GM21528 (cell line): ENCODE data around the gene ZNF605.
"Not testable (repeated sequence)": the region's sequence is repeated elsewhere in the genome, so short reads cannot be mapped to it uniquely, and the experiment has no call there.

Source experiments
- ATAC-seq: cut with Tn5 transposase; IDR thresholded peaks from one replicate; pipeline ENCODE4 v1.9.1; 2021; ENCODE audit warnings: mild to moderate bottlenecking, moderate library complexity; ENCODE audit not compliant: unreplicated experiment, low FRiP score

ZNF605 gene

DNA sequence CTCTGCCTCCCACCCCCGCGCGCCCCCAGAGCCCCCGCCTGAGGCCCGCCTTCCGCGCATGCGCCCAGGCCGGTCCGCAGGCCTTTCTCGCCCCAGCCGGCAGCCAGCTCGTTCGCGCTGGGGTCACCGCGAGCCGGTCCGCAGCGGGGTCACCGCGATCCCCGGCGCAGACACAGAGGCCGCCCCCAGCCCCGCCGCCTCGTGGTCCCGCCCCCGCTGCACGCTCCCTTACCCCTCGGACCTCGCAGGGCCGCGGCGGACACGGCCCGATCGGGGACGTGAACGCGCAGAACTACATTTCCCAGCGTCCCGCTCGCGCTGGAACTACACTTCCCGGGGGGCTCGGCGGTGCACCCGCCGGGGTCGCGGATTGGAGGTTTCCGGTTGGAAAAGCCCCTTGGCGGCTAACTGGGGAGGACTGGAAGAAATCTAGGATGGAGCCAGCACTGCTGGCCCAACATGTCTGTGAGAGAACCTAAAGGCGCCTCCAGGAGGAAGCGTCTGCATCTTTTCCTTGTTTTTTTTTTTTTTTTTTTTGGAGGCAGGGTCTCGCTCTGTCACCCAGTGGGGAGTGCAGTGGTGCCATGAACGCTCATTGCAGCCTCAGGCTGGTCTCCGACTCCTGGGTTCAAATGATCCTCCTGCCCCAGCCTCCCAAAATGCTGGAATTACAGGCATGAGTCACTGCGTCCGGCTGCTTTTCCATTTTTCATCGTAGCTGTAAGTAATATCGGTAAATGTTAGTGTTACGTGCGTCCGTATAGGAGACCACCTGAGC lies at the start of gene ZNF605:
ZNF605 (minus strand) TSS at position 296 of the 778 bp plus-strand sequence. CDS start 10,671 bp downstream, outside the sequence.
- ATAC-seq: peak; percentile 94

DNA sequence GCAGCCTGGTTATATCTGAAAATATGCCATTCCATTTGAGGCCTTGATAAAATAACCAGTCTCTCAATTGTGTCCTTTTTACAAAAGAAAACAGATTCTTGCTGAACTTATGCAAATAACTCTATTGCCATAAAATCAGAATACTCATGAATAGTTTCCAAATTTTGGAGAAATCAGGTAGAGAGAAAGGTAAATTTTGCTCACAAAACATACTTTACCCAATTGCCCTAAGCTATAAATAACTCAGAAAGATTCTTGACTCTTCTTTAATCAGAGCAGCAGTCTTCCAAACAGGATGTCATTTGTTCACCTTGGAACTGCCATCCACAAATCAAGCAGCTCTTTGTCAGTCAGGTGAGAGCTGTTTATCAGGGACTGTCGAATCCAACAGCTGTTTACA lies 42.6 kb upstream of the ZNF605 start:
- ATAC-seq: no peak

DNA sequence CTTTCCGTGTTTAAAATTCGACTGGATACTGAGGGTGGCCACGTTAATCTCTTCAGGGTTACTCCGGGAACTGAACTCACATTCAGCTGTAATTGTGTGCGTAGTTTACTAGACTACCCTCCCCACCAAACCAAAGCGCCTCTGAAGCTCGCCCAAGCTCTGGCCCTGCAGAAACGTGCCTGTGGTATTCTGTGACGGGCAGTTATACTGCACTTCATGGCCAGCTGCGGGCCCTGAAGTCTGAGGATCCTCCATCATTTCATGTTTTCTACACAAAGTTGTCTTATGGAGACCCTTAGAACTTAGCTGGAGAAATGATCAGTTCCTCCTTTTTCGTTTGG lies 30.7 kb upstream of the ZNF605 start:
- ATAC-seq: no peak

DNA sequence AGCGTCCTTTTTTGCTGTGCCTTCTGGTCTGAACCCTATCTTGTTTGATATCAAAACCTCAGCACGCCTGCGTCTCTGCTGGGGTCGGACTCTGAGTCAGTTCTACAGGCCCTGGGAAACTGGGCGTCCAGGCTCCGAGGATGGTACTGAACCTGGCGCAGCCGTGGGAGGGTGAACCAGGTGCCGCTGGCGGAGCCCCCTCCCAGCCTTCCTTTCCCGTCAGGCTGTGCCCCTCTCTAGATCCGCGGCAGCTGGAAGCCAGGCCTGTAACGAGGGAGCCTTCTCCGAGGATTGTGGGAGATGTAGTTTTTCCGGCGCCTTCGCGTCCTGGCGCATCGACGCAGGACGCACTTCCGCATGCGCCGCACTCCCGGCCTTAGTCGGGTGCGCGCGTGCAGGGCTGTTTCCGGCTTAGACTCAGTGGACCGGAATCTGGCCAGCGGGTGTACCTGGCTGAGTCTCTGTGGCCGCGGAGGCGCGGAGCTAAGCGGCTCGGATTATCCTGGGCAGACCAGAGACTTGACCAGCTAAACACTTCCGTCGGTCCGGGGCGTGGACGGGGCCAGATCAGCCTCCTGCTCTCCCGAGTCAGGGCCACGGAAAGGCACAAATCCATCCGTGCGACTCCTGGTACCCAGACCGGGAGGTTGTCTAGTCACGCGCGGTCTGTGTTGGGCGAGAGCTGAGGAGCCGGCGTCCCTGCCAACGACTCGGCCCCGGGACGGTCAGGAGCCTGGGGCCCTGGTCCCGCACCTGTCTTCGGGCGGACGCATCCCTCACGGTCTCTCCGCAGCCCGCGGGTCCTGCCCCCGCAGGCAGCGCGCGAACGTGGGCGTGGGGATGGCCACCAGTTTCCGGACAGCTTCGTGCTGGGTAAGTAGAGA lies 30.1 kb upstream of the ZNF605 start, which contains the start of gene ZNF26:
ZNF26 (plus strand) TSS at position 367 of the 884 bp plus-strand sequence; CDS start at position 841, 474 bp downstream.
- peak; percentile 95 for ATAC-seq

DNA sequence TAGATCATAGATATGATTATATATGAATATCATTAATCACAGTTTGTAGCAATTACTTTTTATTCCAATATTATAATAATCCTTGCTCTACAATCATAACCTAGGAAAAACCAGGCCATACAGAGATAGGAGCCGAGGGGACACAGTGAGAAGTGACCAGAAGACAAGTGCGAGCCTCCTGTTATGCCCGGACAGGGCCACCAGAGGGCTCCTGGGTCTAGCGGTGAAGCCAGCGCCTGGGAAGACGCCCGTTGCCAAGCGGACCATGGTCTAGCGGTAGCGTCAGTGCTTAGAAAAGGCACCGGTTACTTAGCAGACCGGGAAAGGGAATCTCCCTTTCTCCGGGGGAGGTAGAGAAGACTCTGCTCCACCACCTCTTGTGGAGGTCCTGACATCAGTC lies 20.8 kb upstream of the ZNF605 start:
- ATAC-seq: not testable (repeated sequence)

DNA sequence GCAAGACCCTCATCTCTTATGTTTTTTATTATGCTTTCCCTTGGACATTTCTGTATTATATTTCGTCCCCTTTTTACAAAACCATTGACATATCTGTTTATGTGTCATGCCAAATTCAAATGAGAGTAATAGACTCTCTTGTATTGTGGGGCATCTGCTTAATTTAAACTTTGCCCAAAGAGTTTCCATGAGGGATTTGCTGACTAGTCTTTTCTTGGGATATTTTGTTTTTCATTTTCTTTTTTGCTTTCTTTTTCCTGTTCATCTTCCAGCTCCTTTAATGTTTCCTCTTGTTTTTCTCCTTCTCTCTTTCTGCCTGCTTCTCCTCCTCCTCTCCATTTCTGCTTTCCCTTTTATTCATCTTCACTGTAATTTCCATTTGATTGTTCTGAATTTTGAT lies 16.3 kb upstream of the ZNF605 start:
- no peak for ATAC-seq

DNA sequence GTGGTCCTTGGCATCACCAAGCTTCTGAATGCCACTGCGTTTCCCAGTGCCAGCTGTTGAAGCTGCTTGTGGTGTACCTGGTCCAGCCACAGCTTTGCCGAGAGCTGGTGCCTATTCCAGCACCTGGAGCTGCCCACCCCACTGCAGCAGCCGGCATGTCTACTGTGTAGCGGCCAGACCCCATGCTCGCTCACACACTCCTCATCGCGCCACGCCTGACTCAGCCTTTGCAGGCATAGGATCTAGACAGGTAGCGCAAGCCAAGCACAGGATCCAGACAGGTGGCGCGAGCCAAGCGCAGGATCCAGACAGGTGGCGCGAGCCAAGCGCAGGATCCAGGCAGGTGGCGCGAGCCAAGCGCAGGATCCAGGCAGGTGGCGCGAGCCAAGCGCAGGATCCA lies 11.6 kb upstream of the ZNF605 start:
- no peak for ATAC-seq

DNA sequence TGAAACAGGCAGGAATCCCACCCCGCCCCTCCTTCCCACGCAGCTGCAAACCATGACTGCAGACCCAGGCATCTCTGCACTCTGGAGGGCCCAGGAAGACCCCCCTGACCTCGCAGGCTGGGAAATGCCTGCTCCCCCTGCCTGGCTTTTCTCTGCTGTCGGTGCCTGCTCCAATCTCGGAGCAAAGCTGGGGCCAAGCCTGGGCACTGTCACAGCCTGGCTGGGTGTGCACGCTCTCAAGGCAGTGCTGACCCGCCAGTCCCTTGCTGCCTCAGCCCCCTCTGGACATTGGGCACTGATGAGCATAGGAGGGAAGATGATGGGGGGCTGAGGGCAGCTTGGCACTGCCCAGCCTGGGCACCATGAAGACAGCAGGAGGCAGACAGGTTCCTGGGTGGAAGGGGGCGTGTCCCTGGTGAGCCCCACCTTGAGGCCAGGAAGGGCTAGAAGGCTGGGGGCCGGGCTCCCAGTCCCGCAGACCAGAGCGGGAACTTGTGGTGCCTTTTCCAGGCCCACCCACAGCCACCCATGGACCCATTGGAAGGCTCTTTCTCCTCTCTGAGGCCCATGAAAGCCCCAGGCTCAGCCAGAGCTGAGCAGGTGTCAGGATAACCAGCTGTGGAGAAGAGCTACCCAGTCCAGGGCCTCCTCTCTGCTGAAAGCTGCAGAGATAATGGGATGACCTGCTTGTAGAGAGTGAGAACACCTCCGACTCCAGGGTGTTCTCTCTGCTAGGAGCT lies 10.7 kb upstream of the ZNF605 start:
- no peak for ATAC-seq

DNA sequence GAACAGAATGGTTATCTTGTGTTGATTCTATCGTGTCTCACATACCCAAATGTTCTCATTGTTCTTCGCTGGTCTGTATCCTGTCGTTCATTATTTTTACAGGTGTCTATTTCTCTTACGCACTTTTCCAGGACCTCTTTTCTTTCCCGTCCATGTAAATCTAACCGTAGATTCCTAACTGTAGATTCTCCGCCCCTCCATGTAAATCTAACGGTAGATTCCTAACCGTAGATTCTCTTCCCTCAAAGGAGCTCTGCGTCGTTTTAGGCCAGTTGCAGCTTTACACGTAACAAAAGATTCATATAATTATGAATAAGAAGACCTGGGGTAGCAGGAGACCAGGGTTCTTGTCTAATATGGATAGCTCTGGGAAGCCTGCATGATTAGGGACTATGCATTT lies 9.7 kb upstream of the ZNF605 start:
- ATAC-seq: no peak

DNA sequence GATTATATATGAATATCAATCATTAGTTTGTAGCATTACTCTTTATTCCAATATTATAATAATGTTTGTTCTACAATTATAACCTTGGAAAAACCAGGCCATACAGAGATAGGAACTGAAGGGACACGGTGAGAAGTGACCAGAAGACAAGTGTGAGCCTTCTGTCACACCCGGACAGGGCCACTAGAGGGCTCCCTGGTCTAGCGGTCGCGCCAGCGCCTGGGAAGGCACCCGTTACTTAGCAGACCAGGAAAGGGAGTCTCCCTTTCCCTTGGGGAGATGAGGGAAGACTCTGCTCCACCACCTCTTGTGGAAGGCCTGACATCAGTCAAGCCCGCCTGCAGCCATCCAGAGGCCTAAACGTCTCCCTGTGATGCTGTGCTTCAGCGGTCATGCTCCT lies 7.8 kb upstream of the ZNF605 start:
- not testable (repeated sequence) for ATAC-seq

DNA sequence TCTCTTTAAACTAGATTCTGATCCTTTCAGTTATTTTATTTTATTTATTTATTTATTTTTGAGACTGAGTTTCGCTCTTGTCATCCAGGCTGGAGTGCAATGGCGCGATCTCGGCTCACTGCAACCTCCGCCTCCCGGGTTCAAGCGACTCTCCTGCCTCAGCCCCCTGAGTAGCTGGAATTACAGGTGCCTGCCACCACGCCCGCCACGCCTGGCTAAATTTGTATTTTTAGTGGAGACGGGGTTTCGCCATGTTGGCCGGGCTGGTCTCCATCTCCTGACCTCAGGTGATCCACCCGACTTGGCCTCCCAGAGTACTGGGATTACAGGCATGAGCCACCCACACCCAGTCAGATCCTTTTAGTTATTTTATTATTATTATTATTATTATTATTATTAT lies 5.7 kb upstream of the ZNF605 start:
- ATAC-seq: not testable (repeated sequence)

DNA sequence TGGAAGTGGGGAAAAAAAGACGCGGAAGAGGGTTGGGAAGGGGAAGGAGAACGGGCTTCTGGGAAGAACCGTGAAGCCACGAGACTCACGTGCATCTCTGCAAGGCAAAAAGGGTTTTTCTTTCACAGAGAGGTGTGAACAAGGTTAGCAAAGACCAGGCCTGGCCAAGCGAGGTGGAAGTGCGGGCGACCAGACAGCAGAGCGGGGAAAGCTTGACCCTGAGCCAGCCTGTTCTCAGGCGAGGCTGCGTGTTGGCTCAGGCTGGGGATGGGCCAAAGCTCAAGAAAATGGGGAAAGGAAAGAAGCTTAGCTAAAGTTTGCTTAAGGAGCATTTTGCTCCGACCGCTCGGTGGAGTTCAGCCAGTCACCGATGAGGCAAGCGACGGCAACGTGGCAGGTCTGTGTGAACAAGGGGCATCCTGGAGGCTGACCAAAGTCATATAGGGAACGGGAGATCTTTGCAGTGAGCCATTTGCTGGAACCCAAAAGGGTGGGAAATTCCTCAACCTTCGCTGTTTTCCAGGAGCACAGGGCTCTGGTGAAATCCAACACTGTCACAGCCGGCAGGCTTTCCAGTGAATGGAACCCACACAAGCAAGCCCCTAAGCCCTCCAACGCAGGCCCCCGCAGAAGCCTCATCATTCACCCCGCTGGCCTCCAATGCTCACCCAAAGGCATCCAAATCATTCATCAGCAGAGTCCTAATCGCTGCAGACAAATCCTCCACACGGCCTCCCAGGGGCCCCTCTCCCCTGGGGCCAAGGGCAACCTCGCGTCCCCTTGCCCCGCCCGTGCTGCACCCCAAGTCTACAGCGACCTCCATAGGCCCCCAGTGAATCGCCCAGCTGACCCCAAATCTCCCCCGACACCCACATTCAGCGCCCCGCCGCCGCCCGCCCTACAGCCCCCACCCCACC lies 754 bp downstream of the ZNF605 start:
- peak; percentile 21 for ATAC-seq

DNA sequence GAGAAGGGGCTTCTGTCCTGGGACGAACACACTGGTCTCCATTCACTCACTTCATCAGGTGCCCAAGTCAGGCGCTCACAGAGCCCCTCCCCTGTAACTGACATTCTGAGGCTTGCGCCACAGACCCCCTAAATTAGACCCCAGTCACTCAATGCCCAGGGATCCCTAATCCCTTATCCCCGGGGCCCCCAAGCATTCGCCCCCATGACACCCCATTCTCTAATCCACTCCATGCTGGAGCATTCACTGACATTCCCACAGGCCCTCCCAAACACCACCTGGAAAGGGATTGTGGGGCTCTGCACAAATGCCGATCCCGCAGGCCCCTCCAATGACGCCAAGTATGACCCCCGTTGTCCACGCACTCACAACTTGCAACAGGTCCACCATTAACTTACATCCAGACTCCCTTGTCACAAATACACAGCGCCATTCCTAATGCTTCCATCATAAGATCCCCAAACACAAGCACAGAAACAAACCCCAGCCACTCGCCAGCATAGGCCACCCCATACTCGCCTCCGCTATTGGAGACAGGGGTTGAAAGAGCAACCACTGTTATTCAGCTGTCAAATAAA lies 1.5 kb downstream of the ZNF605 start:
- no peak for ATAC-seq

DNA sequence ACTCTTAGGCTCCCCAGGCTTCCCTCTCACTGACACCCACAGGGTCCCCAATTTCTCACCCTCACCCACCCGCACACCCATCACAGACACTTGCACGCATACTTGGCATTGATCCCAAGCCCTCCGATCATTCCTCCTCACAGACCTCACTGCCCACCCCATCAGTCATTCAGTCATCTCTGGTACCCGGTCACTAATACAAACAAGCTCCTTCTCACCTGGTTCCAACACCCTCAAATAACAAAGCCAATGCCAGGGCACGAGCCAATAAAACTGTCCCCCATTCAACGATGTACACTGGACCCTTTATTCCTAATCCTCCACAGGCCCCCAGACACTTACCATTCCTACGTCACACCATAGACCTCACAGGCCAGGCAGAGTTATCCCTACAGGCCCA lies 2.3 kb downstream of the ZNF605 start:
- ATAC-seq: no peak

DNA sequence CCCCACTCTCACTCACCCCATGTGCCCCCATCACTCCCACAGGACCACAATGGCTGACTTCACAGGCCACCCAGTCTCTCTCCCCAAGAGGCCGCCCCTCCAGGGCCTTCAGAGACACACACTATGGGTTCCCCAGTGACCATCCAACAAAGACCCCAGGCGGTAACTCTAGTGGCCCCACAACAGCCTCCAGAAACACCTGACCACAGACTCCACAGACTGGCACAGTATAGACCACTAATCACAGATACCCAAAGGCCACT lies 3.0 kb downstream of the ZNF605 start:
- ATAC-seq: no peak

DNA sequence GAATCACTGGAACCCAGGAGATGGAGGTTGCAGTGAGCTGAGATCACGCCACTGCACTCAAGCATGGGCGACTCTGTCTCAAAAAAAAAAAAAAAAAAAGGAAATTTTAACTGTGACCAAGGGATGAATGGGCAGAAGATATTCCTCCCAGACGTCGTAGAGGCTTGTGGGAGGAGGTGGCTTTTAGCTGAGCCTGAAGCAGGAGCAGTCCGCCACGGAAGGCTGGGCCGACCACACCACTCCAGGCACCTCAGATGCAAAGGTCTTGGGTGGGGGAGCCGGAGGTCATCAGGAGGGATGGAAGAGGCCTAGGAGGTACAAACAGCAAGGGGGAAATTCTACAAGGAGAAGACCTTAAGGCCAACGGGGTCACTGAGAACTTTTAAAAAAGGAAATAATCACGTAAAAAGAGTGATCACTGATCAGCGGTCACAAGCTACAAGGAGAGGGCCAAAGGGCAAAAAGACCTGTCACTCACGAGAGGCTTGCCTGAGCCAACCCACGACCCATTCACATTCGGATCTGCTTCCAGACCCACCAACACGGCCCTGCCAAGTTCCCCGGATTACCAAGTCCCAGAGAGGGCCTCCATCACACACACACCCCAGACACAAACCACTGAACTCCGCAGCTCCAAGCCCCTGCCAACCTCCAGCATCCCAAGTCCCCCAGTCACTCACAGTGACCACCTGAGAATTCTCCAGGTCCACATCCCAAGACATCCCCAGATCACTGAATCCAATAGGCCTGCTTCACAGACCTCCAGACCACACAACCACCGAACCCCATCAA lies 3.5 kb downstream of the ZNF605 start:
- ATAC-seq: no peak

DNA sequence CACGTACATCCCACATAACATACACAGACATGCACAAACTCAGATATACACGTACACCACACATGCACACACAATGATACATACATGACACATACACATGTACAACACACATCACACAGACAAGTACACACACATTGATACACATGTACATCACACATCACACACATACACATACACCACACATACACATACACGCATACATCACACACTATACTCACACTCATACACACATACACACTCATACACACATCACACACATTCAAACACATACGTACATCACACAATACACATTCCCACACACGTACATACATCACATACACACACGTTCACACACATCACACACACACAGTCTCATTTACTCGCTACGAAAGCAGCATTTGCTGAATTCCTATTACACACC lies 4.5 kb downstream of the ZNF605 start:
- no peak for ATAC-seq

DNA sequence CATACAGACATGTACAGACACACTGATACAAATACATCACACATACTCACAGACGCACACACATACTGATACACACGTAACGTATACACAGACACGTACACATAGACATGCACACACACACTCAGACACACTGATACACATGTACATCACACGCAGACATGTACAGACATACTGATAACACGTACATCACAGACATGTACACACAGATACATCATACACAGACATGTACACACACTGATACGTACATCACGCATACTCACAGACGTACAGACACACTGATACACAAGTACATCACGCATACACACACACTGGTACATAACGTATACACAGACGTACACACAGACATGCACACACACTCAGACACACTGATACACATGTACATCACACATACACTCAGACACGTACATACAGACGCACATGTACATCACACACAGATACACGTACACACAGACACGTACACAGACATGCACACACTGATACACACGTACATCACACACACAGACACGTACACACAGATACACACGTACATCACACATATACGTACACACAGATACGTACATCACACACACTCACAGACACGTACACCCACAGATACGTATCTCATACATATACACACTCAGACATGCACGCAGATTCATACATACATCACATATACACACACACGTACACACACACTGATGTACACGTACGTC lies 5.1 kb downstream of the ZNF605 start:
- ATAC-seq: no peak
